C4-2B (cell line): Measurements from ENCODE around the gene MACF1.
"Not testable (repeated sequence)": the region's sequence is repeated elsewhere in the genome, so short reads cannot be mapped to it uniquely, and the experiment has no call there.

Source experiments
- ZFX ChIP-seq: fragments of 450-650 bp; IDR thresholded peaks from 2 replicates; pipeline ENCODE4 v1.6.1; 2017
- TF ChIP-seq, protein P1 (sequence below): fragments of 450-650 bp; conservative IDR thresholded peaks from 2 replicates; pipeline ENCODE4 v1.5.1; 2017; ENCODE audit warnings: mild to moderate bottlenecking

DNA sequence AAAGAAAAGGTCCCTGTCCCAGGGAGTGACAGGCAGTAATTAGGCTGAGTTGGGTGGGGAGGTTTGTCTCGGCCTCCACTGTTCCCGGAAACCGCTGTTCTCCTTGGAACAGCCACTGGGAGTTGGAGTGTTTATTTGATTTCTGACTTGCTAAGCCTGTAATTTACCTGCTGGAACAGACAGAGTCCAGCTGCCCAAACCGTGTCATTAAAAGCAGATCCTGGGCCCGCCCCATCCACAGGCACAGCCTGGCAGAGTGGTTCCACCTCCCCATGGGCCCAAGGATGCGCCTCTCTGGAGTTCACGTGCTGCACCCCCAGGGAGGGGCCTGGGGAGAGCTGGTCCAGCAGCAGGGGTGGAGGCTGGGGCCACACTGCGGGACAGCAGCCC lies 322.7 kb downstream of the MACF1 start:
- TF ChIP-seq, protein P1, sequence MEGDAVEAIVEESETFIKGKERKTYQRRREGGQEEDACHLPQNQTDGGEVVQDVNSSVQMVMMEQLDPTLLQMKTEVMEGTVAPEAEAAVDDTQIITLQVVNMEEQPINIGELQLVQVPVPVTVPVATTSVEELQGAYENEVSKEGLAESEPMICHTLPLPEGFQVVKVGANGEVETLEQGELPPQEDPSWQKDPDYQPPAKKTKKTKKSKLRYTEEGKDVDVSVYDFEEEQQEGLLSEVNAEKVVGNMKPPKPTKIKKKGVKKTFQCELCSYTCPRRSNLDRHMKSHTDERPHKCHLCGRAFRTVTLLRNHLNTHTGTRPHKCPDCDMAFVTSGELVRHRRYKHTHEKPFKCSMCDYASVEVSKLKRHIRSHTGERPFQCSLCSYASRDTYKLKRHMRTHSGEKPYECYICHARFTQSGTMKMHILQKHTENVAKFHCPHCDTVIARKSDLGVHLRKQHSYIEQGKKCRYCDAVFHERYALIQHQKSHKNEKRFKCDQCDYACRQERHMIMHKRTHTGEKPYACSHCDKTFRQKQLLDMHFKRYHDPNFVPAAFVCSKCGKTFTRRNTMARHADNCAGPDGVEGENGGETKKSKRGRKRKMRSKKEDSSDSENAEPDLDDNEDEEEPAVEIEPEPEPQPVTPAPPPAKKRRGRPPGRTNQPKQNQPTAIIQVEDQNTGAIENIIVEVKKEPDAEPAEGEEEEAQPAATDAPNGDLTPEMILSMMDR: not testable (repeated sequence)
- TF ChIP-seq ZFX: not testable (repeated sequence)
